Endothelial cell (in vitro differentiated cells): ENCODE data around the gene TMEM205. TPM values are rescaled to one million over a fixed set of nuclear protein-coding genes. Genes with fewer than 3 reads are reported as not detected.
A peak's percentile ranks its signal among the peaks of the same experiment; 100 is the strongest.
"Not testable (repeated sequence)": the region's sequence is repeated elsewhere in the genome, so short reads cannot be mapped to it uniquely, and the experiment has no call there.

ENCODE experiments used
- DNase-seq: peaks from one replicate; pipeline ENCODE4 v3.0.0; 2021; ENCODE audit warnings: low spot score
- H3K27ac Mint-ChIP-seq: one replicate; pipeline ENCODE4 v1.8.0; 2021; ENCODE audit warnings: mixed read lengths, inconsistent platforms; ENCODE audit not compliant: unreplicated experiment
- H3K27me3 Mint-ChIP-seq: one replicate; pipeline ENCODE4 v1.8.0; 2021; ENCODE audit warnings: mild to moderate bottlenecking, moderate library complexity, mixed read lengths, inconsistent platforms; ENCODE audit not compliant: unreplicated experiment
- H3K36me3 Mint-ChIP-seq: one replicate; pipeline ENCODE4 v1.8.0; 2021; ENCODE audit warnings: mild to moderate bottlenecking, low read depth, mixed read lengths, inconsistent platforms; ENCODE audit not compliant: unreplicated experiment
- H3K4me1 Mint-ChIP-seq: one replicate; pipeline ENCODE4 v1.8.0; 2021; ENCODE audit warnings: mild to moderate bottlenecking, mixed read lengths, inconsistent platforms; ENCODE audit not compliant: unreplicated experiment
- H3K4me3 Mint-ChIP-seq: one replicate; pipeline ENCODE4 v1.8.0; 2021; ENCODE audit warnings: mild to moderate bottlenecking, mixed read lengths, inconsistent platforms; ENCODE audit not compliant: unreplicated experiment
- H3K9me3 Mint-ChIP-seq: one replicate; pipeline ENCODE4 v1.8.0; 2021; ENCODE audit warnings: mixed read lengths, inconsistent platforms; ENCODE audit not compliant: unreplicated experiment
- CTCF ChIP-seq: fragments of 200-600 bp; sonication (generic); IDR thresholded peaks from one replicate; pipeline ENCODE4 v1.5.0; 2021; ENCODE audit warnings: antibody characterized with exemption; ENCODE audit not compliant: unreplicated experiment
- total RNA-seq: library from RNA; stranded (reverse); fragmentation: NEBNext Ultra II Directional; extraction: Animal tissue kit (Norgen Biotek cat#: 25700); gene quantifications from one replicate; pipeline ENCODE4 v1.2.1, GENCODE V29; 2021; ENCODE audit not compliant: unreplicated experiment

TMEM205 gene
- total RNA-seq, 1 donor from 2014 or later: 68.9 TPM

GRCh38 chr19:11338569-11339253 lies 7.4 kb downstream of the TMEM205 start:
- H3K4me1 Mint-ChIP-seq: no peaks in the 10 kb centered on the region
- DNase-seq: no peak
- peaks cover 4% of the 10 kb centered on the region for H3K27me3 Mint-ChIP-seq
- H3K36me3 Mint-ChIP-seq: peaks cover 17% of the 10 kb centered on the region
- no peak for TF ChIP-seq CTCF
- H3K4me3 Mint-ChIP-seq: peak overlapping the region; percentile 90
- no peak overlapping the region for H3K27ac Mint-ChIP-seq
- no peaks in the 10 kb centered on the region for H3K9me3 Mint-ChIP-seq

GRCh38 chr19:11338121-11338520 lies 7.9 kb downstream of the TMEM205 start:
- H3K4me3 Mint-ChIP-seq: peak overlapping the region; percentile 51
- no peak overlapping the region for H3K27ac Mint-ChIP-seq
- peaks cover 4% of the 10 kb centered on the region for H3K27me3 Mint-ChIP-seq
- no peak for DNase-seq
- H3K4me1 Mint-ChIP-seq: no peaks in the 10 kb centered on the region
- TF ChIP-seq CTCF: no peak
- no peaks in the 10 kb centered on the region for H3K9me3 Mint-ChIP-seq
- H3K36me3 Mint-ChIP-seq: peaks cover 21% of the 10 kb centered on the region

- peaks cover 26% of the 10 kb centered on the region for H3K36me3 Mint-ChIP-seq
Measured at GRCh38 chr19:11337080-11337479, 9.0 kb downstream of the TMEM205 start.

GRCh38 chr19:11335449-11336146 lies 10.5 kb downstream of the TMEM205 start:
- peaks cover 4% of the 10 kb centered on the region for H3K27me3 Mint-ChIP-seq
- peak overlapping the region; percentile 71 for H3K4me3 Mint-ChIP-seq
- no peak overlapping the region for H3K27ac Mint-ChIP-seq
- no peak for TF ChIP-seq CTCF
- DNase-seq: no peak
- no peaks in the 10 kb centered on the region for H3K9me3 Mint-ChIP-seq
- no peaks in the 10 kb centered on the region for H3K4me1 Mint-ChIP-seq
- H3K36me3 Mint-ChIP-seq: peaks cover 30% of the 10 kb centered on the region

More at GRCh38 chr19:11337080-11337479, 9.0 kb downstream of the TMEM205 start:
- TF ChIP-seq CTCF: no peak
- Mint-ChIP-seq H3K27ac (no peak overlapping the region), H3K4me1 (no peaks in the 10 kb centered on the region), H3K27me3 (peaks cover 4% of the 10 kb centered on the region), H3K9me3 (no peaks in the 10 kb centered on the region), H3K4me3 (peak overlapping the region; percentile 67)
- no peak for DNase-seq

GRCh38 chr19:11333838-11334237 lies 12.2 kb downstream of the TMEM205 start:
- not testable (repeated sequence) for H3K4me3 Mint-ChIP-seq, DNase-seq, H3K27ac Mint-ChIP-seq, H3K27me3 Mint-ChIP-seq, H3K9me3 Mint-ChIP-seq, H3K4me1 Mint-ChIP-seq
- H3K36me3 Mint-ChIP-seq: peaks cover 30% of the 10 kb centered on the region
